GM10266 (cell line): ENCODE results near the gene TUSC2.

Source experiments
- DNase-seq: peaks from one replicate; pipeline ENCODE4 v3.0.0; 2012; ENCODE audit errors: extremely low spot score
- CTCF ChIP-seq: IDR thresholded peaks from 2 replicates; pipeline ENCODE4 v1.5.1; 2012; ENCODE audit warnings: mild to moderate bottlenecking, low read depth; ENCODE audit not compliant: control insufficient read depth, insufficient read depth; ENCODE audit errors: missing control alignments

Gene TUSC2

GRCh38 chr3:50340448-50341329 lies 12.7 kb upstream of the TUSC2 start, which contains the start of gene RASSF1:
Gene RASSF1 (minus strand): TSS chr3:50340836. CDS start chr3:50340805, 31 bp downstream.
- DNase-seq, result peak; percentile 80
- TF ChIP-seq CTCF, result no peak

- DNase-seq, result no peak
- no peak for TF ChIP-seq CTCF
Observed at GRCh38 chr3:50340147-50340447, 12.1 kb upstream of the TUSC2 start.

- TF ChIP-seq CTCF, result no peak
- DNase-seq, result no peak
Observed at GRCh38 chr3:50339485-50340146, 11.6 kb upstream of the TUSC2 start.

GRCh38 chr3:50338965-50339364 lies 10.9 kb upstream of the TUSC2 start:
- DNase-seq, result no peak
- TF ChIP-seq CTCF, result no peak

GRCh38 chr3:50337175-50337861 lies 9.3 kb upstream of the TUSC2 start:
- TF ChIP-seq CTCF, result no peak
- DNase-seq, result peak; percentile 99

GRCh38 chr3:50336452-50337174 lies 8.6 kb upstream of the TUSC2 start:
- DNase-seq, result peak; percentile 37

More at GRCh38 chr3:50336452-50337174, 8.6 kb upstream of the TUSC2 start:
- TF ChIP-seq CTCF, result no peak
